Left cardiac atrium (tissue), 4 donors: ENCODE data around the gene PLPPR5. TPM values are rescaled to one million over a fixed set of nuclear protein-coding genes. Genes with fewer than 3 reads are reported as not detected.

Experiments
- ATAC-seq, 2 donors: fragments of 200-7000 bp; cut with Tn5 transposase; one replicate each; pipeline ENCODE4 v1.9.1; 2020; ENCODE audit warnings: mild to moderate bottlenecking in 2 of 2, moderate library complexity in 2 of 2
- DNase-seq: peaks from one replicate; pipeline ENCODE4 v3.0.0-alpha.2; 2020
- intact Hi-C, 2 donors: fragments of 100-400 bp; cut with DNase I; formaldehyde crosslinking; loops; one replicate each; pipeline versions ENCODE4 v1.14.1 to v1.15.1; 2022 to 2023
- total RNA-seq, 2 donors: library from RNA; stranded (reverse); fragmentation: NEBNext Ultra II Directional; extraction: Animal tissue kit (Norgen Biotek cat#: 25700); gene quantifications; one replicate each; pipeline ENCODE4 v1.2.1, GENCODE V29; 2021
- donor health status: DM: no; HTN: yes; CAD: no.
- donor health status: DM: no; HTN: yes; CAD: no; lungs with severe emphysema.
- donor health status: DM: yes; HTN: yes; CAD: no.
- donor health status: Dilated cardiomyopathy.

PLPPR5 gene
- total RNA-seq, 2 donors from 2014 or later, result not detected

DNA sequence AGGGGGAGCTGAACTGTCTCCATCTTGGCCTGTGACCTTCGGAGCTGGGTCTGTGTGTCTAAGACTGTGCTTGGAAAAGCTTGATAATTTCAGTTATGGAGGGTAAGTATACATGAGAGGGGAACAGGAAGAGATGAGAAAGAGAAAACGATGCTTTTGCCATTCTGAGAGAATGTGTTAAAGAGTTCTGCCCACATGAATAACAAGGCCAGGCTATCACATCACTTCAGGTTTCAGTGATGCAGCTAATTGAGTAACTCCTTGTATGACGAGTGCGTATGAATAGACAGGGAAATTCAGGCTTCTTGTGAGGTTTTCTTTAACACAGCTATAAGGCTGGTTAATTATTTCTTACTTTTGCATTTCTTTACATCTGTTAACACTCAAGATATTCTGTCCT, 81.0 kb downstream of the PLPPR5 start:
- DNase-seq, result no peak
- no peak for ATAC-seq

DNA sequence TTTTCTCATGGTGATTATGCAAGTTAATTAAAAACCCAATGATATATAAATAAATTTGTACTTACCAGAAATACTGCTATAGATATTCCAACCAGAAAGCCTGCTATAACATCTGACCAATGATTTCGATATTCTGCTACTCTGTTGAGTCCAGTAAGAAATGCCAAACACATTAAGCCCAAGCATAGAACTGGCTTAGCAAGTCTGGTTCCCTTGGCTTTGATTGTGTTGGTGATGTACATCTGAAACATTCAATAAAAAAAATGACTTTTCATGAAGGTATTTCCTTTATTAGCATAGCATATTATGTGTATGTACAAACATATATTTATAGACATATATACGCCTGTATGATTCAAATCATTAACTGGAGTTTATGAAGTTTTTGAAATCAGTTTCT, 82.8 kb downstream of the PLPPR5 start:
- intact Hi-C loops, result no loop called here
- no peak for DNase-seq
- no peak for ATAC-seq

More for the DNA sequence above, 81.0 kb downstream of the PLPPR5 start:
- intact Hi-C loops, result no loop called here

DNA sequence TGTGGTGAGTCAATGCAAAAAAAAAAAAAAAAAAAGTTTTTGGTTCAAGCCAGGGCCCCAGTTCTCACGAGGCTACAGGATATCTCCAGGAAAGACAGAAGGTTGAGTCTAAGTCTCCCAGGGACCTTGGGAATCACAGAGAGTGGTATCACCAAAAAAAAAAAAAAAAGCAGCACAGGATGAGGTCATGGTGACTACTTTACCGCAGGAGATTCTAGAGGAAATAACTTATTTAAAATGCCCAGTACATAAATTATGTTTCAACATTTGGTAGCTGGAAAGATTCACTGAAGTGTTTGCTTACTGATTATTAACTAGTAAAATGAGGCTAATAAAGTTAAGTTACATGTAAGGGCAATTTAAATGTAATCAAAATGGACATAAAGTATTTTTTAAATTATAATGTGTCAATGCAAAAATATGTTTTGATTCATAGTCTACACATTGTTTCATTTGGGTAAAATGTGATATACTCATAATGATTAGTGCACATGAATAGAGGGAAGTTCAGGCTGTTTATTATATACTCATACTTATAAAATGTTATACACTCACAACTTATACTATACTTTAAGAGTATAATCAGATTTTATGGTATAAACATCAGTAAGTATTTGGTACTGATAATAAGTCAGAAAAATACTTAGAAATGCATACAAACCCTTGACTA, 84.1 kb downstream of the PLPPR5 start:
- DNase-seq (no peak), ATAC-seq (no peak)
- intact Hi-C loops, result no loop called here

DNA sequence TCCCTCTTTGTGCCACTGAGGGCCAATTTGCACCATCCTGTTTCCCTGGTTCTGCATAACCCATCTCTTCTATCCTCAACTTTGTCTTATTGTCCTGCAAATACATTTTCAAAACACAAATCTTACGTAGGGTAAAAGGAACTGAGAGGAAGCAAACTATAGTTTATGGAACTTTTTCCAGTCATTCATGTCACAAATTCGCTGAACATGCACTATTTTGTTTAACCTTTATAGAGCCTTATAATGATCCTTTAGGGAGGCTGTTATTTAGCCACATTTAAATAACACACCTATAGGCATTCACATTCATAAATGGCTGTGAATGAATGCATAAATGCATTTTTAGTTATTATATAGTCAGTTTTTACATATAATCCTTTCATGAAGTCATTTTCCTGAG, 85.0 kb downstream of the PLPPR5 start:
- intact Hi-C loops, result no loop called here
- ATAC-seq, result no peak
- no peak for DNase-seq

DNA sequence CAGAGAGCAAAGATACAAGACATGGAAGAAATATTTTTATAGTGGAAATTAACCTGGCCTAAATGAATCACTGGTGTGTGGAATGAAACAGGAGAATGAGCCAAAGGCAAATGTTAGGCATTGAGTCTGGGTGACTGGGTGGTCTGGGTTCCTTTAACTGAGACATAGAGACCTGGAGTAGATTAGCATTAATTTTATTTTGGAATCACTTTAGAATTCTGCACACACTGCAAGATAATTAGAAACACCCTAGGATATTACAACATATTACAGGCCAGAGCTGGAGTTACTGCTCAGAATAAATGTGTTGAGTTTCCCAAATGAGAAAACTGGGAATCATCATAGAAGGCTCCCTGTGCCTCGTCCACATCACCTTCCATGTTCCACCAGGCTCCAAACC, 85.5 kb downstream of the PLPPR5 start:
- no peak for DNase-seq
- intact Hi-C loops, result no loop called here

DNA sequence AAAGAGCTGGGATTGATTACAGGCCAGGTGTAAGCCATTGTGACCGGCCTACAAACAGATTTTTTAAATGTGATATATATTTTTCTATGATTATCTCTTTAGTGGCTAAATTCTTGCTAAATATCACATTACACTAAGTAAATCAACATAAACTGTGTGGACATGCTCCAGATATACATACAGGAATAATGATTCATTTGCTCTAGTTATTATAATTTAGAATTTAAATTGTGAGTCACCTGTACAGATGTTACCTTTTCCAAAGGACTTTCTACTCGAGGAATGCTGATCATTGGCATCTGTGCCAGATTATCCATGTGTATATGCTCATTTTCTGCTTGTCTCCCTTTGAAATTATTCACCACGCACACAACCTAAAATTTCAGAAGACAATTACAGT, 90.1 kb downstream of the PLPPR5 start:
- intact Hi-C loops, result no loop called here
- no peak for ATAC-seq
- no peak for DNase-seq

More for the DNA sequence above, 85.5 kb downstream of the PLPPR5 start:
- ATAC-seq, result no peak

DNA sequence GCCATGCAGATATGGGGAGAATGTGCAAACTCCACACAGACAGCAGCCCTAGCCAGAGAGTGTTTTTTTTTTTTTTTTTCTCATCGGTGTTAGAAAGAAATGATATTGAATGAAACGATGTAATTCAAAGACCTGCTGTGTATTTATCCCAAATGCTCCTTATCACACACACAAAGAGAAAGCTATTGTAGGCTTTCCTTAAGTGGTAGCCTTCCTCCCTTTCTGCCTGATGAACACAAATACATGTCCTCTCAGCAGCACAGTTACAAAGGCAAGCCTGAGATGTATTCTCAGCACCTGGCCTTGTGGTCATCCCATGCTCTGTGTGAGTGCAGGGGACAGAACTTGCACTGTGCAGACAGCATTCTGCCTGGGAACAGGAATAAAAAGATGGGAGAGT, 93.8 kb downstream of the PLPPR5 start:
- ATAC-seq (no peak), DNase-seq (no peak)
- intact Hi-C loops, result no loop called here

DNA sequence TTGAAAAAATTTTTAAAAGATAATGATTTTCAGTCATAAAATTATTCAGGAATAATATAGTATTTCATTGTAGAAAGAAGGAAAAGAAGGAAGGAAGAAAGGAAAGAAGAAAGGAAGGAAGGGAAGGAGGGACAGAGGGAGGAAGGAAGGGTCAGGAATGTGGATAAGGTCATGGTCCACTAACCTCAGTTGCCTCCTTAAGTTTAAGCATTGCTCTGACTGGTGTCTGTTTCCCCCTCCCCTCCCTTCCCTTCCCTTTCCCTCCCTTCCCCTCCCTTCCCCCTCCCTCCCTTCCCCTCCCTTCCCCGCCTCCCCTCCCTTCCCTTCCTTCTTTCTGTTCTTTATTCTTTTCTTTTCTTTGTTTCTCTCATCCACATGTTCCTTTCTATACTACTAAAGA, 95.7 kb downstream of the PLPPR5 start:
- ATAC-seq (no peak), DNase-seq (no peak)
- intact Hi-C loops, result no loop called here

DNA sequence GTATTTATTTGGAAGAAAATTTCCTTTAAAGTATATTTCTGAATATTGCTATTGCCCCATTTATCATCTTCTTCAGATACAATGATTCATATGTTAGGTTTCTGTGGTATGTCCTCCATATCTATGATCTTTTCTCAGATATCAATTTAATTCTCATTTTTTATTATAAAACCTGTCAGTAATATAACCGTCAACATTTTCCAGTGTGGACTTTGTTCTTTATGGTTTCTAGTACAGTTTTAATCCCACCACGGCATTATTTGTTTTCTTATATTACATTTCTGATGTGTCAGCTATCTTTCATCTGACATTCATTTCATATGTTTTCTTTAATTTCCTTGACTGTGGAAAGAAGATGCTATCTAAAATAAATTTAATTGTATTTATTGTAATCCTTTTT, 97.9 kb downstream of the PLPPR5 start:
- ATAC-seq (no peak), DNase-seq (no peak)
- intact Hi-C loops, result no loop called here

DNA sequence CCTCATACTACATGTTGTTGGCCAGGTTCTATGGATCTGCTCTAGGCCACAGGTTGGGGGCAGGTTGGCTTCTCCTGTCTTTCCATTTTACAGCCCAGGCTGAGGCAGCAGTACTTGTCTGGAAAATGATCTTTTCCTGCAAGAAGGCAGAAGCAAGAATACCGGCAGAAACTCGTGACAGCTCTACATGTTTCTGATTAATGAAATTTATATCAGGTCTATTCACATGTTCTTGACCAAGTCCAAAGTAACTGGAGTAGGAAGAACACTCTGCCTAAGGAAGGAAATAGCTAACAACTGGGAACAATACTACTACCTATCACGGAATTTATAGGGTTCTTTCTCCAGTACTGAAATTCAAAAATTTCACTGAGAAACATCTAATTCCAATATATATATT, 98.3 kb downstream of the PLPPR5 start:
- intact Hi-C loops, result no loop called here
- ATAC-seq, result no peak
- no peak for DNase-seq

DNA sequence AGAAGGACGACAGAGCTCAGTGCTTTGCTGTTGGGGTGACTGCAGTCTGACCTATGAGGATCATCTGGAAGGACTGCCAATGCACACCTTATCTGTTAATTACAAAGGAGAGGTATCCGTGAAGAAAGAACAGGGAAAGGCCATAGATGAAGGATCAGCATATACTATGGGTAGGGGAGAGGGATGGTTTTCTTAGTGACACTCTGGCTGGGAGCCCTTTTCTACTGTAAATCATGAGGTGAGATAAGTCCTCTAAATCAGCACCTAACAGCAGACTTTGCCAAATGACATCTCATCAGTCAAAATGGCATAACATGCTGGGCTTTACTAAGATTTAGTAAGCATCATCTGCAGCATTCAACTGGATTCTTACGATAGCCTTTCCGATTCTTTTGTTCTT, 100.0 kb downstream of the PLPPR5 start:
- ATAC-seq, result no peak
- intact Hi-C loops, result no loop called here
- DNase-seq, result no peak

DNA sequence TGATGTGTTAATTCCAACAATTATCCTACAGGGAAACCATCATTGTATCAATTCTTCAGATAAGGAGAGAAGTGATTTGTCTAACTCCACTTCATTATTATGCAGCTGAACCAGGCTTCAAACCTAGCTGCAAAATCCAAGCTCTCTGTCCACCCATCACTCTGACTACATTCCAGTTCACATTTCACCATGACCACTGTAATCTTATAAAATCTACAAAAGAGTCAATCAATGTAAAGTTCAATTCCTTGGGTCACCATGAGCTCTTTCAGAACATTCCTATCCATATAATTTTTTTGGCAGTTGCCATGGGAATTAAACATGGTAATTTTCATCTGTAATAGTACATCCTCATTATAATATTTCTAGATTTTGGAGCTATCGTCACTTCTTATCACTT, 100.9 kb downstream of the PLPPR5 start:
- ATAC-seq (no peak), DNase-seq (no peak)
- intact Hi-C loops, result no loop called here

DNA sequence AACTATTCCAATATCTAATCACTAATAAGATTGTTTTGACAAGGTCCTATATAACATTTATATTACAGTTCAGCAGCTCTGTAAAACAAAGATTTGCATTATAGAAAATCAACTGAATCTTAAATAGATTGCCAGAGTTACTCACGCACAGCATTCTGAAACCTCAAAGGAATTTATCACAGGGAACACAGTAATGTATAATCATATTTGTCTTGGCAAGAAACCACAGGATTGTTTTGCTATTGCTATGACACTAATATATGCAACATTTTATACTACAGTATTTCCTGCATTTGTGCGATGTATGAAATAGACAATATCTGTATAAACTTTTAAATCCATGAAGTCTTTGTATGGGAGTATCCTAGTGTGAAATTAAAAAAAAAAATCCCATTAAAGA, 101.4 kb downstream of the PLPPR5 start:
- ATAC-seq (no peak), DNase-seq (no peak)
- intact Hi-C loops, result no loop called here

DNA sequence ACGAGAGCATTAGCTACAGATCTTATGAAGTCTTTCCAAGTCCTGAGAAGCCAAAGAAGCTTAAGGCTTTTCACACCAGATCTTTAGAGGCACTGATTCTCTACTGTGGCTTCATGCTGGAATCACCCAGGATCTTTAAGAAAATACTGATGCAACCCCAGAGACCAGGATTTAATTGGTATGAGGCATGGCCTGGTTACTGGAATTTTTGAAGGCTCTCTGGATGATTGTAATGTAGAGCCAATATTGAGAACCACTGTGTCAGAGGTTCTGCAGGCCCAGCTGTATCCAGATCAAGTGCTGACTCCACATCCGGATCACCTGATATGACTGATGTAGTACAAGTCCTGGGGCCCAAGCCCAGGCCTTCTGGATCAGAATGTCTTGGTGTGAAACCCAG, 105.7 kb downstream of the PLPPR5 start:
- ATAC-seq, result no peak
- intact Hi-C loops, result no loop called here
- DNase-seq, result no peak

DNA sequence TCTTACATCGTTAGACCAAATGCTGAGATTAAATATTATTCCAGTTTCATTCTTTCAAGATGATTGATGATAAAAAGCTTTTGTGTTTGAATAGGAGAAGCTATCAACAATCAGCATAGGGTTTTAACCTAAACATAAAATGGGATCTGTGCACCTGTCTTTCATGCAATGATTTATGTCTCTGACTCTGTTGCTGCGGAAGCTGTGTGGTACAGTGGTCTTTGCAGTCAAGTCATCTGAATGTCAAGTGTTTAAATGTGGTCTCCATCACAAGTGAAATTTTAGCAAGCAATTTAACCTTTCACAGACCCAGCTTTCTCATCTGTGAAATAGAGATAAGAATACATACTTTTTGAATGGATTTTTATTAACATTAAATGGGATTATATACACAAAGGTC, 107.2 kb downstream of the PLPPR5 start:
- no peak for ATAC-seq
- no peak for DNase-seq
- intact Hi-C loops, result no loop called here

DNA sequence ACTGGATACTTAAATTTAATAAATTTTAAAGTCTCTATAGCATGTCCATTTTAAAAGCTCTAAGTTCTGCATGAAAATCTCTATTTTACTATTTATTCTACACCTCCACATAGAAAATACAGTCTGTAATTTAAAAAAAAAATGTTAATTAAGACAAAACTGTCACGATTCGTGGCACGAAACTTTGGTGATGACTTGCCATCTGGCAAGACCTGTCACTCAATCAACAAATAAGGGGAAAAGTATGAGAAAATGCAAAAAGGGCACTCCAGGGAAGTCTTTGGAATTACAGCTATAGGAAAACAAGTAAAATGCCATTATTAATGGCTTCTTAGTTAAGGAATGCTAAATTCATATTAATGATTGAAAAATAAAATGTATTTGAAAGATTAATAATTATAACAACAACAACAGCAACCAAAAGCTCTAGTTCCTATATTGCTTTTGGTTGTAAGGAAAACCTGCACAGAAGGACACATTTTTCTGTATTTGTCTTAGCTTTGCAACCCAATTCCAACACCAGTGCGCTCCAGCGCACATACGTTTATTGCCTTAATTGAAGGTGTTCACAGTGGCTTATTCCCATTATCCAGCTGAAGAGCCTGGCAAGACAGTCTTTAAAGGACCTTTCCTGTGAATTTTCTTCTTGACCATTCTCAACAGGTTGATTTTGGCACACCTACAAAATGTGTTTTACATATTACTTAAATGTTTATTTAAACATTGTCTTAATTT, 107.8 kb downstream of the PLPPR5 start:
- intact Hi-C loops, result no loop called here
- DNase-seq (no peak), ATAC-seq (no peak)

DNA sequence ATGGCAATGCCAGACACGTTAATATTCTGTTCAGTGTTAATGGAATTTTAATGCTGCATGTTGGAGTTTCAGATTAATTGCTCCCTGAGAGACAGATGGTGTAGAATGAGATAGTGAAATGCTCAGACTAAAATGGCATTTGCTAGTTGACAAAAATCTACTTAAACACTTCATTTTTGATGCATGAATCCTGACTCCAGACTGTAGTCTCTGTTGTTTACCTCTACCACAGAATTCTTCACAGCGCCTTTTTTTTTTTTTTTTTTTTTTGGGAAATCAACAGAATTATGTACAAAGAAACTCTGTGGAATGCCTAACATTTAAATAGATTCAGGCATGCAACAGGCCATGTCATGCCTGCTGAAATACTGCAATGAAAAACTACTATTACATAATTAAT, 111.3 kb downstream of the PLPPR5 start:
- ATAC-seq, result no peak
- intact Hi-C loops, result no loop called here
- DNase-seq, result no peak

DNA sequence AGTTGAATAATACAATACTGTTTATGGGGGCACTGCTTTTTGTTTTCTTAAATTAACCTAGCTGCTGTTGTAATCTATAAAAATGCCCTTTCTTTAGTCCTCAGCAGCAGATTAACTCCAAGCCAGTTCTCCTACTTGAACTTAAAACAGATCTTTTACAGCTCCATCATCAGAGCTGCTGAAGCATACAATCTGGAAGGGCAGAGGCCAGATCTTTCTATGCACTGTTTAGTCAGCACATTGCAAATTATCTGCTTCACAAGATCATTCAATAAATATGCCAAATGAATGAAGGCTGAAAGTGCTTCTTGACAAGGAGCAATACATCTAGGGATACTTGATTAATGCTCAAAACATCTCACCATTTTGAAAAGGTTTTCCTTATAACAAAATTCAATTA, 115.8 kb downstream of the PLPPR5 start:
- intact Hi-C loops, result no loop called here
- no peak for ATAC-seq
- no peak for DNase-seq

DNA sequence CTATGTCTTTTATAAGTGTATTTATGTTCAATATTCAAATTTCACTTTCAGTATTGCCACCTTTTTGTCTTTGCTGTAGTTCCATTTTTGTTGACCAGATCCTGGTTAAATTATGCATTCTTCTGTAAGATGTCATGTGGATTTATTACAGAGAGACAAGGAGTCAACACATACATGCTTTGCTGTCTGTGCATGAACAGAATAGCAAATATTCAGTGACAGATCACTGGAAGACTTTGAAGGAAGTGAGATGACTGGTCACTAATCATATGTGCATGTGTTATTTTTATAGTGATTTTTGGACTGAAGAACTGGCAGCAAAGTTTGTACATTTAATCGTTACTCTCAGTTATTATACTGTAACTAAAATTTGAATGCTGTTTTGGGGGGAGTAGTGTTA, 117.2 kb downstream of the PLPPR5 start:
- ATAC-seq (no peak), DNase-seq (no peak)
- intact Hi-C loops, result no loop called here

DNA sequence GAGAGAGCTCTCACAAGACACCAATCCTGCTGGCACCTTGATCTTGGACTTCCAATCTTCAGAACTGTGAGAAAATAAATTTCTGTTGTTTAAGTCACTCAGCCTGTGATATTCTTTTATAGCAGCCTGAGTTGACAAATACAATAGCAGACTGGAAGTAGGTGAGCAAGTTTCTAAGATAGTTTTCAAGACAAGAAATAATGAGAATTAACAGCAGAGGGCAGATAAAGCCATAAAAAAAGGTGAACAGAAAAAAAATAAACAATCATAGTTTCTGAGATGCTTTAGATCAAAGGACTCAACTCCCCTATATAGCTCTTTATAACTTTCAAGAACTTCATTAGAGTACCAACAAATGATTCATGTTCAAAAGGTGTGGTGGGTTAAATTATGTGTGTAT, 119.8 kb downstream of the PLPPR5 start:
- intact Hi-C loops, result no loop called here
- DNase-seq, result no peak
- no peak for ATAC-seq

DNA sequence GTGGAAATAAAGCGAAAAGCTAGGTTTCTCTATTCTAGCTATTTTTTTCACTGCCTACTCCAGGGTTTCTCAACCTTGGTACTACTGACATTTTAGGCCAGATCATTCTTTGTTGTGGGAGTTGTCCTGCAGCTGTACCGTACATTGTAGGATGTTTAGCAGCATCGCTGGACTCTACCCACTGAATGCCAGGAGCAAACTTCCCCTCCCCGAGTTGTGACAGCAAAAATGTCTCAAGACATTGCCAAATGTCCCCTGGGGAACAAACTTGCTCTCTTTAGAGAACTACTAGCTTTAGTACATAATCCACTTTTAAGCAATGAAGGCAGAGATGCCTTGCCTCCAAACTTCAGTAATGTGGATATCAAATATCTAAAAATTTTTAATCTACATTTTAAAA, 122.8 kb downstream of the PLPPR5 start:
- intact Hi-C loops, result no loop called here
- DNase-seq (no peak), ATAC-seq (no peak)
